GM18520 (cell line): ENCODE results near the gene ABHD3.
"Not testable (repeated sequence)": the region's sequence is repeated elsewhere in the genome, so short reads cannot be mapped to it uniquely, and the experiment has no call there.

Source experiments
- ATAC-seq: cut with Tn5 transposase; IDR thresholded peaks from one replicate; pipeline ENCODE4 v1.9.1; 2021; ENCODE audit not compliant: unreplicated experiment

The ABHD3 gene

GRCh38 chr18:21706386-21706865, 1.9 kb upstream of the ABHD3 start:
- no peak for ATAC-seq

DNA sequence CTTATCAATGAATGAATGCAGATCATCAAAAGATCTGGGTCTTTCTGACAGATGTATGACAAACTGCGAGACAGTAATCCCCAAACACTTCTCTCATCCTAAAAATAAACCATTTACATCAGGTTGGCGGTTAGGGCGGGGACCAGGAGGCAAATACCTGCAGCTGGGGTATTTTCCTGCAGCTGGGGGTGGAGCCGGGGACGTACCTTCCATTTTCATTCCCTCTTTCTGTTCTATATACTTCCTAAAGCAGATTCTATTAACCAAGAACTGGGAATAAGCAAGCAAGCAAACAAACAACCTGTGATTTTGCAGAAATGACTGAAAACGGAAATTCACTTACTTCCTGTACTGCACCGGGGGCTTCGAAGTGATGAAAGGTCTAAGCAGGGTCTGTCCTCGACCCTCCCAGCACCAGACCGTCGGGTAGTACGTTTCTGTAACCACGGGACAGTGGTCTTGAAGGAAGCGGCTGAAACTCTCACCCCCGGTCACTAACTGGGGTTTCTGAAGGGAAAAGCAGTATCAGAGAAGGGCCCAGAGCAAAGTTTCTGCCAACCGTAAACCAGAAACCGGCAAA, 1.2 kb downstream of the ABHD3 start:
- no peak for ATAC-seq

DNA sequence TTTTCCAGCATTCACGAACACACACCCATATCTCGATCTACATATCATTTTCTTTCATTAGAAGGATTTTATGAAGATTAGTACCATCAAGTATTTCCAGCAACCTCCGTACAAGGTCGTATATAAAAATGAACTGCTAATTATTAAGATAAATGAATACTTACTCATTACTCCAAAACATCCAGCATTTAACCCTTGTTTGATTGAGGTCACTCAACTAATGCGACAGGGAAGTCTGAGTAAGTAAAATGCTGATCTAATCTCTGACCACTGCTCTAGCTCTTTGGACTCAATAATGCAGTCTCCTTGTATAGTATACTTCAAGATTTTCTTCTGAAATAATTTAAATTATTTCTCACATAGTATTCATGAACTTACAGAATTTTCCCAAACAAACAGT, 2.0 kb downstream of the ABHD3 start:
- ATAC-seq: no peak

DNA sequence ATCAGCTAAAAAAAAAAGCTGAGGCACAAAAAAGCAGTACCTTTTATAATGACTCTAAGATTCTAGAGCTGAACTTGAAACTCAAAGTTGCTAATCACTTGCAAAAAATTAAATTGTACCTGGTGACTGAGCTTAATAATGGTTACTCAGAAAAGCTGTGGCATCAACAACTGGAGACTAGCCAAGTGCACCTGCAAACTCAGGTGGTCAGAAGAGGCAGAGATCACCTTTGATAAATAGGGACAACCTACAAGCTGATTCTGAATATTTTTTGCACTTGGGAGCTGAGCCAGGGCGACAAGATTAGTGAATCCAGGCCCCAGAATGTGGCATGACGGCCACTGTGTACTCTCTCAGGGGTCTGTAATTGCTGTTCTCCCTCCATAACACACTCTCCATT, 3.0 kb downstream of the ABHD3 start:
- ATAC-seq: no peak

- ATAC-seq: no peak
Observed at GRCh38 chr18:21700528-21701075, 4.0 kb downstream of the ABHD3 start.

DNA sequence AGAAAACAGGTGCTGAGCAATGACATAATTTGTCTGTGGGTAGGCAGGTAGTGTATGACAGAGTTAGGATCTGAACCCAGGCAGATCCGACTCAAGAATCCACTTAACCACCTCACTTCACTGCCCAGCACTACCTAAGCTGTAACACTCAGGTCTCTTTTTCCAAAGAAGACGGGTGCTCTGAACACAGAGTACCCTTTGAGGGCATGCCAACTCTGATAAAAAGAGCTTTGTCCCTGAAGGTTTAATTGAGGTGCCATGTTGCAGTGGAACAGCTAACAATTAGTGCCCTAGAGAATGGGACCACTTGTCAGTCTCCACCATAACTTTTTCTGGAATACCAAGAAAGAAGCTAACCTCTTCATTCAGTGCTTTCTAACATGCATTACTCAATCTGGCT, 11.3 kb downstream of the ABHD3 start:
- no peak for ATAC-seq

DNA sequence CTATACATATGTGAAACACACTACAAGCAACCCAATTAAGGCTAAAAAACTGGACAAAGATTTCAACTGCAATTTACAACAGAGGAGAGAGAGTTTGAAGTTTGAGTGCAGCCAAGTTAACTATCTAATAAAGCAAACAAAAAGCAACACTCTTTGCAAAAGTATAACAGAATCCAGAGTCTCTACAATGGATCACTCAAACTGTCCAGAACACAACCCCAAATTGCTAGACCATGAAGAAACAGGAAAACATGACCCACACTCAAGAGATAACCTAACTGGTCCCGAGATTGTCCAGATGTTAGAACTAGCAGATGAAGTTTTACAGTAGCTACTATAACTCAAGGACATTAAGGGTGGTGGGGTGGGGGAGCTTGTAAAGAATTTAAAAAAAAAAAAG, 14.8 kb downstream of the ABHD3 start:
- ATAC-seq: no peak

DNA sequence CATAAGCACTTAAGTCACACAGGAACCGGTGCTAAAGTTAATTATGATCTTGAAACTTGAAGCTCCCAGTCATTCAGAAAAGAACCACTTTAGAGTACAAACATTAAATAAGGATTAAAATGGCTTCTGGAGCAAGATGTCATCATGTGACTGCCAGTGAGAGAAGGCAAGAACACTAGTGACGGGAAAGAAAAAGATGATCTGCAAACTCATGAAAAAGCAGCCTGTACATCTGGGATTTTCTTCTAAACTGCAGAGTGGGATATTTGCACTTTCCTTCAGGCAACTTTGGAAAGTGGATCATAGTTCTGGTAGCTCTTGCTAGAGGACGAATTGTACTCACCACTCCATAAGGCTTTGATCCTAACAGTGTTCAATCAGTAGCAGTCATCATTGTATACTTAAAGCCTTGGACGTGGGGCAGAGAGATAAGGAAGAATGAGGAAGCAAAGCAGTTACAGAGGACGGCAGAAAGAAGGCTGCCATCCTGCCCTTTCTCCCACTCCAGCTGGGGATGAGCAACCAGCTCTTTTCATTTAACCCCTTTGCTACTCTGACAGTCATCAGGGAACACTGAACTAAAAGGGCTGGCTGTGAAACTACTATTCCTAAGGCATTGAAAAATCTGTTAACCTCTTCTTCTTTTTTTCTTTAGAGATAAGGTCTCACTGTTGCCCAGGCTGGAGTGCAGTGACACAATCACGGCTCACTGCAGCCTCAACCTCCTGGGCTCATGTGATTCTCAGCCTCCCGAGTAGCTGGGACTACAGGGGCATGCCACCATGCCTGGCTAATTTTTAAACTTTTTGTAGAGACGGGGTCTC, 18.1 kb downstream of the ABHD3 start:
- ATAC-seq: no peak

DNA sequence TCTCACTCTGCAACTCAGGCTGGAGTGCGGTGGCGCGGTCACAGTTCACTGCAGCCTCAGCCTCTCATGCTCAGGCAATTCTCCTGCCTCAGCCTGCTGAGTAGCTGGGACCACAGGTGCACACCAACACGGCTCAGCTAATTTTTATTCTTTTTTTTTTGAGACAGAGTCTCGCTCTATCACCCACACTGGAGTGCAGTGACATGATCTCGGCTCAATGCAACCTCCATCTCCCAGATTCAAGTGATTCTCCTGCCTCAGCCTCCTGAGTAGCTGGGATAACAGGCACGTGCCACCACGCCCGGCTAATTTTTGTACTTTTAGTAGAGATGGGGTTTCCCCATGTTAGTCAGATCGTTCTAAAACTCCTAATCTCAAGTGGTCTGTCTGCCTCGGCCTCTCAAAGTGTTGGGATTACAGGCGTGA, 19.0 kb downstream of the ABHD3 start:
- ATAC-seq: peak; percentile 36

DNA sequence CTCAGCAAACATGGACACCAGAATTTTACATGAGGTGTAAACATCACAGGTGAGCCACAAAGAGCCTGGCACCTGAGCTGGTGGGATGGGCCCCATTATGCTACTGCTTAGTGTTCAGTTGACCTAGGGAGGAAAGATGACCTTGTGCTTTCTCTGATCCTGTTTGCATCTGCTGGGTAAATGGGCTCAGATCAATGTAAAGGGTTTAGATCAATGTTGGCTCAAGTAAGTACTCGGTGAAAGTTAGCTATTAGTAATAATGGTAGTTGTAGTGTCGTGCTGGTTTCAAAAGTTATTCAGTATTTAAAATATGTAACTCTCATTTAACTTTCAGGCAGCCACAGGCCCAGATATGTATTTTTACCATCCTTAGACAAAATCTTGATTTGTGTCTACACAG, 19.8 kb downstream of the ABHD3 start:
- ATAC-seq: peak; percentile 56

- peak; percentile 33 for ATAC-seq
Observed at GRCh38 chr18:21682371-21683051, 22.1 kb downstream of the ABHD3 start.

DNA sequence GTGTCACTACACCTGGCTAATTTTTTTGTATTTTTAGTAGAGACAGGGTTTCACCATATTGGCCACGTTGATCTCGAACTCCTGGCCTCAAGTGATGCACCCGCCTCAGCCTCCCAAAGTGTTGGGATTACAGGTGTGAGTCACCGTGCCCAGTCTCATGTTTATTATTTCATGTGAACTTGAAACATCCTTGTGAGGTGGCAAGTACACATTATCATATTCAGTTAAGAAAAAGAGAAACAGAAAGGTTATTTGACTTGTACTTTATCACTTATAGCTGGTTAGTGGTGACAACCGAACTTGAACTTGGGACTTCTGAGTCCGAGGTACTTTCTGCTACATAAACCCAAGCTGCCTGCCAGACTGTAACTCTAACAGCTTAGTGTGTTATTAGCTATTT, 24.4 kb downstream of the ABHD3 start:
- ATAC-seq: no peak

DNA sequence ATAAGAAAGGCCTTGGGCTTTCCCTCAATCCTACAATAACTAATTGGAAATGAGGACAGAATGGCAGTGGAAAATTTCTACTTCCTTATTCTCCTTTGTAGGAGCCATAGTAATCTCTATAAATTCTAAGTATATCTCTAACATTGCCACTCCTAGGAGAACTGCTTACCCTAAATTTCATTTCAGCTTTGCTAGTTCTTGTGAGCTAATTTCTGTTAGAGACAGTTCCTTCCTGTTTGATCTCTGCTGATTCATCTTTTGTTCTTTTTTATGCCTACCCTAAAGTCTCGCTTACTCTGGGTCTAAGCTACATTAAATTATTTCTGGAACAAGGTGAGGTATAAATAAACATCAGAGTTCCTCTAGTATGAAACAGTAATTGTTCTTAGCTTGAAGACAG, 25.7 kb downstream of the ABHD3 start:
- no peak for ATAC-seq

DNA sequence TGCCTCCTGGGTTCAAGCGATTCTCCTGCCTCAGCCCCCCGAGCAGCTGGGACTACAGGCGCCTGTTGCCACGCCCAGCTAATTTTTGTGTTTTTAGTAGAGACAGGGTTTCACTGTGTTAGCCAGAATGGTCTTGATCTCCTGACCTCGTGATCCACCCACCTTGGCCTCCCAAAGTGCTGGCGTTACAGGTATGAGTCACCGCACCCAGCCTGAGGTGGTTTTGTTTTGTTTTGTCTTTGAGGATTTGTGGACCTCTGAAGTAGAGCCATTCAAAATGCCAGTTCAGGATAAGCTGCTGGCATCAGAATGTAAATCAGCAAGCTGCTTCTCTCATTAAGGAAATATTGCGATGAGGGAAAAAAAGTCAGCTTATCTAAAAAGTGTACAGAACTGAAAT, 29.2 kb downstream of the ABHD3 start:
- not testable (repeated sequence) for ATAC-seq

DNA sequence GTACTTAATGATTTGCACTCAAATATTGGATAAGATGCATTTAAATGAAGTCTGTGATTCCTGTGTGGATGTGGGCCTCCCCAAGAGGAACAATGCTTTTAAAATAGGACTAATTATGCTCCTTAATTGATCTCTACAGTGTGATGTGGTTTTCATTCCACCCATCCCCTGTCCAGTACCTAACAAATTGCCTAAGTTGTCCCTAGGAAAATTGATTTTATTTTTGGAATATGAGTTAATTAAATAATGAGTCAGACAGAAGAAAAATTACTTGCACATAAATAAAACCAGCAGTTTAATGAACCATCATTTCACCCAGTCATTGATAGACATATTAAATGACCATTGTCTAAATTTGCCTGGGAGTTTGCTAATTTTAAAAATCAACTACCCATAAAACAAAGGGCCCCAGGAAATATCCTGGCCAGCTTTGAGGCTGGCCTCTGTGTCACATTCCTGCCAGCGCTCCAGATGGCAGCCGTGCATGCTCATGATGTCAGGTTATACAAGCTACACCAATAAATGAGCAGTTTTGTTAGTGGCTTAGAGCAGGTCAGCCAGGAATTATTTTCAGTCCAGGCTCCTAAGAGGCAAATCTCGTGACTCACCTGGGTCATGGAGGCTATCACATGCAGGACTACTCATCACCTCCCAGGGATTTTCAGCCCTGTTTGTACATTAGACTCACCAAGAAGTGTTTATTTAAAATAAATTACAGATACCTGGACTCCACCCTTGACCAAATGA, 31.9 kb downstream of the ABHD3 start:
- ATAC-seq: no peak

DNA sequence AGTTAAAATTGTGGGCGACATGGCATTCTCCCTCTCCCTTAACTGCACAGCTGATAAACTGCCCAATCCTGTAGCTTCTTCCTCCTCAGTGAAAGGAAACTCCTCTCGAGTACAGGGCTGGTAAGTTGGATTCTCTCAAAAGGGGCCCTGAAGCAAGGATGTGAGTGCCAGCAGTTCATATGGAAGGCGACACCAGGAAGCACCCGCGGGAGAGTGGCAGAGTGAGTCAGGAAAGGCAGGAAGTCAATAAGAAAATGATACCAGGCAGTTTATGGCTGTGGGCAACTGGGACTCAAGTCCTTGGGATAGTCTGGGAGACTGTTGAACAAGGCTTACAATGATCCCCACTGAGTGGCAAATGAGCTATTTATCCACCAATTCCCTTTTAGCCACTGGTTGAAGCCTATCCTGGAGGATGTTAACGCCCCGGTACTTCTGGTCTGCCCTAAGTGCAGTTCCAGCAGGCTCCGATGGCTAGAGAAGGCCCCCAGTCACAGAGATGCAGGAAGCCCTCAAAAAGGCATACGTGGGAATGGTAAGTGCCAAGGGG, 34.8 kb downstream of the ABHD3 start:
- ATAC-seq: no peak

DNA sequence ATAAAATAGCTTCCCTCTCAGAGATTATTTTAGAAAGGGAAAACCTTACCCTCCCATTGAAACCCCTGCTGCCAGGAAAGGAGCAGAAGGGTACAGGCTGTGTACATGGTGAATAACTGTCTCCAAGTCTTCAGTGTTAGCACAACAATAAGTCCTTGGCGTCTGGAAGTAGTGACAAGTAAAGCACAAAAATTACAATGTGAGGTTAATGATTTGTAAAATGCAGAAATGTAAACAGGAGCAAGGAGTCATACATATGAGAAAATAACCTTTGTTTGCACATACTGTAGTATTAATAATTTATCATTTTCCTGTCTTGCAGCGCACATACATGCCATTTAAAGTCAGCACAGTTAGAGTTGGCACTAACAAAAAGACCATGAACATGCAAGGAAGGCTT, 40.5 kb downstream of the ABHD3 start:
- no peak for ATAC-seq

DNA sequence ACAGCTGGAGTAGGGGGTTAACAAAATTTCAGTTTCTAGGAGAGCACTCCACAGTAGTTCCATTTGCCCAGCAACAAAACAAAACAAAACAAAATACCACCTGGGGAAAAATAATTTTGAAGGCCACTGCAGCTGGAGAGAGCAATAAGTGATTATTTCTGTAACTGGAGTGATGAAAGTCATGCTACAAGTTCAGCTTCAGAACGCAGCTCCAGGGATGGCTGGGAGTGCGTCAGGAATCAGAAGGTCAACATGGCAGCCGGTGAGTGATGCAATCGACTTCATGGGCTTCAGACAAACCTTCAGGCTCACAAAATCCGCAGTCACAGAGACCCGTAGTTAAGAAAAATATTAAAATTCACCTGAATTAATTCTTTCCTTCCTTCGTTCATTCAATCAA, 41.0 kb downstream of the ABHD3 start:
- ATAC-seq: no peak

- ATAC-seq: no peak
Observed at GRCh38 chr18:21662581-21662980, 42.0 kb downstream of the ABHD3 start.

- no peak for ATAC-seq
Observed at GRCh38 chr18:21660078-21660477, 44.5 kb downstream of the ABHD3 start.

DNA sequence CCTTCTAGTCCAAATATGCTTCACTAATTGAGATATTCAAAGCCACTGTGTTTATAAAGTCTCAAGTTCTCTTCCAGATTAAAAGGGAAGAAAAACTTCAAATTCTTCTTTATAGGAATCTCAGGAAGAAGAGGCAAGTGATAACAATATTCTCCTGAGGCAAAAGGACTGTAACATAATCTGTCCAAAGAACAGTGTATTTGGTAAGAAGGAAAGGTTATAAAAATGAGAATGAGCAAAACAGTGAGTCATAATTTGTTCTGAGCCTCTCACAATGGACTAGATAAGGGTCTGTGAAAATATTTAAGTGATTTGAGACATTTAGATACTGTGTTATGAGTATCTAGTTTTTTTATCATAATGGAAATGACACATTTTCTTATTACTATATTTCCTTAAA, 48.2 kb downstream of the ABHD3 start:
- ATAC-seq: no peak
